ENCODE measurements around the gene CEND1.
"Not testable (repeated sequence)": the region's sequence is repeated elsewhere in the genome, so short reads cannot be mapped to it uniquely, and the experiment has no call there.

CEND1 gene

GRCh38 chr11:747158-748006 lies 42.5 kb downstream of the CEND1 start, which contains the start of gene TALDO1:
TSS of gene TALDO1 (plus strand) at chr11:747464. CDS start at chr11:747482, 18 bp downstream.
- no peak within 1 kb of the TSS for H3K27ac Mint-ChIP-seq
- H3K4me3 Mint-ChIP-seq: peak within 1 kb of the TSS; percentile 83

GRCh38 chr11:746289-747157 lies 43.4 kb downstream of the CEND1 start:
- H3K9me3 Mint-ChIP-seq: no peaks in the 10 kb centered on the region

More at GRCh38 chr11:747158-748006, 42.5 kb downstream of the CEND1 start, which contains the start of gene TALDO1:
- Mint-ChIP-seq H3K36me3 (ENCODE audit: low read depth) (peaks cover 6% of the 10 kb centered on the region), H3K9me3 (no peaks in the 10 kb centered on the region), H3K4me1 (peaks cover 25% of the 10 kb centered on the region), H3K27me3 (ENCODE audit: low read depth, poor library complexity) (peaks cover 19% of the 10 kb centered on the region)
- TF ChIP-seq, protein P1, sequence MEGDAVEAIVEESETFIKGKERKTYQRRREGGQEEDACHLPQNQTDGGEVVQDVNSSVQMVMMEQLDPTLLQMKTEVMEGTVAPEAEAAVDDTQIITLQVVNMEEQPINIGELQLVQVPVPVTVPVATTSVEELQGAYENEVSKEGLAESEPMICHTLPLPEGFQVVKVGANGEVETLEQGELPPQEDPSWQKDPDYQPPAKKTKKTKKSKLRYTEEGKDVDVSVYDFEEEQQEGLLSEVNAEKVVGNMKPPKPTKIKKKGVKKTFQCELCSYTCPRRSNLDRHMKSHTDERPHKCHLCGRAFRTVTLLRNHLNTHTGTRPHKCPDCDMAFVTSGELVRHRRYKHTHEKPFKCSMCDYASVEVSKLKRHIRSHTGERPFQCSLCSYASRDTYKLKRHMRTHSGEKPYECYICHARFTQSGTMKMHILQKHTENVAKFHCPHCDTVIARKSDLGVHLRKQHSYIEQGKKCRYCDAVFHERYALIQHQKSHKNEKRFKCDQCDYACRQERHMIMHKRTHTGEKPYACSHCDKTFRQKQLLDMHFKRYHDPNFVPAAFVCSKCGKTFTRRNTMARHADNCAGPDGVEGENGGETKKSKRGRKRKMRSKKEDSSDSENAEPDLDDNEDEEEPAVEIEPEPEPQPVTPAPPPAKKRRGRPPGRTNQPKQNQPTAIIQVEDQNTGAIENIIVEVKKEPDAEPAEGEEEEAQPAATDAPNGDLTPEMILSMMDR (IDR thresholded peaks at IDR 0.05): no peak
- DNase-seq: peak; percentile 96

GRCh38 chr11:745428-745827 lies 44.5 kb downstream of the CEND1 start:
- TF ChIP-seq, protein P1 (IDR thresholded peaks at IDR 0.05): no peak
- peaks cover 19% of the 10 kb centered on the region for H3K27me3 Mint-ChIP-seq (ENCODE audit: low read depth, poor library complexity)
- peaks cover 25% of the 10 kb centered on the region for H3K4me1 Mint-ChIP-seq
- no peak for DNase-seq
- H3K36me3 Mint-ChIP-seq (ENCODE audit: low read depth): no peaks in the 10 kb centered on the region
- no peaks in the 10 kb centered on the region for H3K9me3 Mint-ChIP-seq
- peak overlapping the region; percentile 54 for H3K4me3 Mint-ChIP-seq
- H3K27ac Mint-ChIP-seq: no peak overlapping the region

More at GRCh38 chr11:746289-747157, 43.4 kb downstream of the CEND1 start:
- Mint-ChIP-seq H3K4me1 (peaks cover 25% of the 10 kb centered on the region), H3K27ac (no peak overlapping the region), H3K4me3 (peak overlapping the region; percentile 83), H3K36me3 (ENCODE audit: low read depth) (no peaks in the 10 kb centered on the region), H3K27me3 (ENCODE audit: low read depth, poor library complexity) (peaks cover 19% of the 10 kb centered on the region)
- TF ChIP-seq, protein P1 (IDR thresholded peaks at IDR 0.05): no peak
- DNase-seq: no peak

DNA sequence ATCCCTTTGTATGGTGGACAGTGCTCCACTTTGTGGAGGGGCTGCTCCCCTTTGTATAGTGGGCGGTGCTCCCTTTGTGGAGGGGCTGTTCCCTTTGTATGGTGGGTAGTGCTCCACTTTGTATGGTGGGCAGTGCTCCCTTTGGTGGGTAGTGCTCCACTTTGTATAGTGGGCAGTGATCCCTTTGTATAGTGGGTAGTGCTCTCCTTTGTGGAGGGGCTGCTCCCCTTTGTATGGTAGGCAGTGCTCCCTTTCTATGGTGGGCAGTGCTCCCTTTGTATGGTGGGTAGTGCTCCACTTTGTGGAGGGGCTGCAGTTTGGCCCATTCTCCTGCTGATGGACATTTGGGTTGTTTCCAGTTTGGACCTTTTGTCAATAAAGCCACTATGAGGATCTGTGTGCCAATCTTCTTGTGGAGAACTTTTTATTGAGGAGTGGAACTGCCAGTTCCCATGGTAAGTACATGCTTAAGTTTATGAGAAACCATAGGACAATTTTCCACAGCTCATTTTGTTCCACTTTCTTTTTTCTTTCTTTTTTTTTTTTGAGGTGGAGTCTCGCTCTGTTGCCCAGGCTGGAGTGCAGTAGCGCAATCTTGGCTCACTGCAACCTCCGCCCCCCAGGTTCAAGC lies 47.2 kb downstream of the CEND1 start:
- H3K9me3 Mint-ChIP-seq: no peaks in the 10 kb centered on the region
- no peaks in the 10 kb centered on the region for H3K36me3 Mint-ChIP-seq (ENCODE audit: low read depth)
- TF ChIP-seq, protein P1 (IDR thresholded peaks at IDR 0.05): no peak

DNA sequence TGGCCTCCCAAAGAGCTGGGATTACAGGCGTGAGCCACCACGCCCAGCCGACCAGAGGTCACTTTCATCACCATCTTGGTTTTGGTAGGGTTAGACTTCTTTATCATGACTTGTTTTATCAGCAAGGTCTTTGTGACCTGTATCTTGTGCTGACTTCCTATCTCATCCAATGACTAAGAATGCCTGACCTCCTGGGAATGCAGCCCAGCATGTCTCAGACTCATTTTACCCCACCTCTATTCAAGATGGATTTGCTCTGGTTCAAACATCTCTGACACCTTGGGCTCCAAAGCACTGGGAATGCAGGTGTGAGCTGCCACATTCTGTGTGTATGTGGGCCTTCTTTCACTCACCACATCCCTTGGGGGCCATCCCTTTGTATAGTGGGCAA lies 47.7 kb downstream of the CEND1 start:
- Mint-ChIP-seq H3K27me3 (ENCODE audit: low read depth, poor library complexity) (peaks cover 36% of the 10 kb centered on the region), H3K4me3 (no peak overlapping the region), H3K27ac (no peak overlapping the region), H3K36me3 (ENCODE audit: low read depth) (no peaks in the 10 kb centered on the region), H3K9me3 (peaks cover 5% of the 10 kb centered on the region), H3K4me1 (peaks cover 19% of the 10 kb centered on the region)
- TF ChIP-seq, protein P1 (IDR thresholded peaks at IDR 0.05): no peak
- no peak for DNase-seq

More for the DNA sequence above, 47.2 kb downstream of the CEND1 start:
- peaks cover 13% of the 10 kb centered on the region for H3K4me1 Mint-ChIP-seq
- H3K27ac Mint-ChIP-seq: no peak overlapping the region
- H3K4me3 Mint-ChIP-seq: no peak overlapping the region
- no peak for DNase-seq
- peaks cover 33% of the 10 kb centered on the region for H3K27me3 Mint-ChIP-seq (ENCODE audit: low read depth, poor library complexity)

- not testable (repeated sequence) for H3K36me3 Mint-ChIP-seq (ENCODE audit: low read depth); H3K4me3 Mint-ChIP-seq; DNase-seq
- peaks cover 24% of the 10 kb centered on the region for H3K9me3 Mint-ChIP-seq
- peaks cover 30% of the 10 kb centered on the region for H3K27me3 Mint-ChIP-seq (ENCODE audit: low read depth, poor library complexity)
- peak overlapping the region; percentile 64 for H3K27ac Mint-ChIP-seq
- peaks cover 16% of the 10 kb centered on the region for H3K4me1 Mint-ChIP-seq
Observed at GRCh38 chr11:737899-738298, 52.0 kb downstream of the CEND1 start.

All from nephron progenitor cell (in vitro differentiated cells).